Effector memory CD4-positive, alpha-beta T cell (primary cell): ENCODE data around the gene FOXO3.

ENCODE experiments used
- DNase-seq, 3 donors: peaks; one replicate each; pipeline ENCODE4 v3.0.0-alpha.2; 2020
- H3K27ac ChIP-seq: 2 replicates; pipeline ENCODE4 v1.7.0; 2013; ENCODE audit warnings: mild to moderate bottlenecking, low read length, moderate library complexity; ENCODE audit not compliant: insufficient read depth, poor library complexity, severe bottlenecking
- H3K27me3 ChIP-seq: replicated peaks from 2 replicates; pipeline ENCODE4 v1.7.0; 2013; ENCODE audit warnings: mild to moderate bottlenecking, low read length; ENCODE audit not compliant: insufficient read depth, control insufficient read depth, poor library complexity, severe bottlenecking
- H3K36me3 ChIP-seq: 2 replicates; pipeline ENCODE4 v1.7.0; 2013; ENCODE audit warnings: mild to moderate bottlenecking, low read length, moderate library complexity; ENCODE audit not compliant: control insufficient read depth, insufficient read depth
- H3K4me1 ChIP-seq: 2 replicates; pipeline ENCODE4 v1.7.0; 2013; ENCODE audit warnings: low read length, mild to moderate bottlenecking; ENCODE audit not compliant: control insufficient read depth, insufficient read depth, poor library complexity, severe bottlenecking
- H3K4me3 ChIP-seq: 2 replicates; pipeline ENCODE4 v1.7.0; 2013; ENCODE audit warnings: low read length, low read depth, mild to moderate bottlenecking; ENCODE audit not compliant: insufficient read depth, poor library complexity, severe bottlenecking
- H3K9me3 ChIP-seq: 2 replicates; pipeline ENCODE4 v1.7.0; 2013; ENCODE audit warnings: mild to moderate bottlenecking, low read length, moderate library complexity; ENCODE audit not compliant: control insufficient read depth

Gene FOXO3

GRCh38 chr6:108669673-108670072 lies 109.0 kb downstream of the FOXO3 start:
- H3K4me3 ChIP-seq: no peak overlapping the region
- H3K27me3 ChIP-seq: no peaks in the 10 kb centered on the region
- no peaks in the 10 kb centered on the region for H3K36me3 ChIP-seq
- DNase-seq: no peak
- H3K4me1 ChIP-seq: peaks cover 3% of the 10 kb centered on the region
- H3K27ac ChIP-seq: no peak overlapping the region
- no peaks in the 10 kb centered on the region for H3K9me3 ChIP-seq

- no peaks in the 10 kb centered on the region for H3K9me3 ChIP-seq
- peaks cover 3% of the 10 kb centered on the region for H3K4me1 ChIP-seq
- DNase-seq: no peak
- no peaks in the 10 kb centered on the region for H3K36me3 ChIP-seq
- no peak overlapping the region for H3K4me3 ChIP-seq
- H3K27ac ChIP-seq: no peak overlapping the region
- no peaks in the 10 kb centered on the region for H3K27me3 ChIP-seq
These were observed 110.5 kb downstream of the FOXO3 start for GRCh38 chr6:108671175-108671574.

GRCh38 chr6:108671790-108672189 lies 111.1 kb downstream of the FOXO3 start:
- peaks cover 3% of the 10 kb centered on the region for H3K4me1 ChIP-seq
- H3K36me3 ChIP-seq: no peaks in the 10 kb centered on the region
- H3K27ac ChIP-seq: no peak overlapping the region
- H3K4me3 ChIP-seq: no peak overlapping the region
- H3K9me3 ChIP-seq: no peaks in the 10 kb centered on the region
- no peak for DNase-seq
- no peaks in the 10 kb centered on the region for H3K27me3 ChIP-seq

GRCh38 chr6:108672641-108673040 lies 111.9 kb downstream of the FOXO3 start:
- no peak overlapping the region for H3K27ac ChIP-seq
- no peak overlapping the region for H3K4me3 ChIP-seq
- H3K4me1 ChIP-seq: peaks cover 3% of the 10 kb centered on the region

GRCh38 chr6:108673153-108673552 lies 112.4 kb downstream of the FOXO3 start:
- no peaks in the 10 kb centered on the region for H3K36me3 ChIP-seq
- H3K4me1 ChIP-seq: peaks cover 3% of the 10 kb centered on the region
- no peaks in the 10 kb centered on the region for H3K27me3 ChIP-seq
- no peak overlapping the region for H3K4me3 ChIP-seq
- H3K9me3 ChIP-seq: no peaks in the 10 kb centered on the region
- no peak for DNase-seq
- no peak overlapping the region for H3K27ac ChIP-seq

More at GRCh38 chr6:108672641-108673040, 111.9 kb downstream of the FOXO3 start:
- Histone ChIP-seq H3K9me3 (no peaks in the 10 kb centered on the region), H3K27me3 (no peaks in the 10 kb centered on the region), H3K36me3 (no peaks in the 10 kb centered on the region)
- no peak for DNase-seq

- DNase-seq: no peak
- Histone ChIP-seq H3K36me3 (no peaks in the 10 kb centered on the region), H3K27me3 (no peaks in the 10 kb centered on the region), H3K9me3 (no peaks in the 10 kb centered on the region), H3K27ac (no peak overlapping the region), H3K4me3 (no peak overlapping the region), H3K4me1 (peaks cover 3% of the 10 kb centered on the region)
These were observed 112.9 kb downstream of the FOXO3 start for GRCh38 chr6:108673602-108674001.

- Histone ChIP-seq H3K27me3 (no peaks in the 10 kb centered on the region), H3K4me3 (no peak overlapping the region), H3K4me1 (no peaks in the 10 kb centered on the region), H3K27ac (no peak overlapping the region), H3K9me3 (no peaks in the 10 kb centered on the region), H3K36me3 (no peaks in the 10 kb centered on the region)
- no peak for DNase-seq
These were observed 114.8 kb downstream of the FOXO3 start for GRCh38 chr6:108675226-108676200.

- no peak for DNase-seq
- H3K4me1 ChIP-seq: no peaks in the 10 kb centered on the region
- no peaks in the 10 kb centered on the region for H3K9me3 ChIP-seq
- H3K27ac ChIP-seq: no peak overlapping the region
- H3K36me3 ChIP-seq: no peaks in the 10 kb centered on the region
- H3K4me3 ChIP-seq: no peak overlapping the region
- H3K27me3 ChIP-seq: no peaks in the 10 kb centered on the region
These were observed 115.8 kb downstream of the FOXO3 start for GRCh38 chr6:108676555-108676954.

GRCh38 chr6:108677357-108677756 lies 116.6 kb downstream of the FOXO3 start:
- Histone ChIP-seq H3K27me3 (no peaks in the 10 kb centered on the region), H3K27ac (no peak overlapping the region), H3K36me3 (no peaks in the 10 kb centered on the region), H3K4me1 (no peaks in the 10 kb centered on the region), H3K9me3 (no peaks in the 10 kb centered on the region), H3K4me3 (no peak overlapping the region)
- DNase-seq: no peak

GRCh38 chr6:108677894-108678293 lies 117.2 kb downstream of the FOXO3 start:
- Histone ChIP-seq H3K4me3 (no peak overlapping the region), H3K36me3 (no peaks in the 10 kb centered on the region), H3K4me1 (no peaks in the 10 kb centered on the region), H3K27me3 (no peaks in the 10 kb centered on the region), H3K27ac (no peak overlapping the region), H3K9me3 (no peaks in the 10 kb centered on the region)
- DNase-seq: no peak
